GM18505 (cell line): Measurements from ENCODE around the gene SMARCA2.

ENCODE experiments used
- ATAC-seq: cut with Tn5 transposase; IDR thresholded peaks from one replicate; pipeline ENCODE4 v1.9.1; 2021; ENCODE audit not compliant: unreplicated experiment
- POLR2A ChIP-seq: IDR thresholded peaks from 4 replicates; pipeline ENCODE4 v1.6.1; 2011; ENCODE audit warnings: borderline replicate concordance; ENCODE audit not compliant: insufficient read depth, insufficient read length; ENCODE audit errors: extremely low read depth

Gene SMARCA2

DNA sequence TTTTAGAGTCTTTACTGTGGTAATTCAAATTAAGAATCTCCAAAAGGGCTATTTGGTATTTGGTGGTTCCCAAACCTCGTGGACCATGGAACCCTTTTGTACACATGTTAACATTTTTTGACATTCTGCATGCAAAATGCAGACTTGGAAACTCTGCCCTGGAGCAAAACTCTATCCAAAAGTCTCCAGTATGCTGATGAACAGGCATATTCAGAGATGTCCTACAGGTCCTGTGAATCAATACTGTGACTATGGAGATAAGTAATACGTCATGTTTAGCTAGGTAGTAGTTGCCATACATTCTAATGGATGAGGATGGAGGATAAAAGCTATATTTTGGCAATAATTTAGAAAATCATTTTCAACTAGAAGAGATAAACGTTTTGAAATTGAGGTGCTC lies 218.1 kb downstream of the SMARCA2 start:
- ATAC-seq, result no peak
- no peak for TF ChIP-seq POLR2A

DNA sequence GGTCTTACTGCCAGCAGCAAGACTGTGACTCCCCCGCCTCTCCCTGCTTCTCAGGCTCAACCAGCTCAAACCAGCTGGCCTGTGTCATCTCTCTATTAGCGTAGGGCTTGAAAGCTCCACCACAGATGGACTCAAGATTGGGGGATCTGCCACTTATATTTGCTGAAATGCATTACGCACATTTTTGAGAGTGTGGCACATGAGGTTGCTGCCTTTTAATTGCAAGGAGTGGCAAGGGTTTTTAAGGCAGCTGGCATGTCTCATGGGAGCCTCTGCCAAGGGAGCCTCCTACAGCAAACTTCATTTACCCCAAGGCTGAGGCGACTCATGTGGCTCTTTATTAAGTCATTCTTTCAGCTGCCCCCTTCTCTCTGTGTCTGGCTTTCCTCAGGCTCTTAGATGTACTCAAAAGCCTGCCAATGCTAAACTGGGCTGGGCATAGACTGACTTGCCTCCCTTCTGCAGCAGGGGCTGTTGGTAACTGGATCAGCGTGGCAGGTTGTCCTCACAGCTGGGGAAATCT lies 219.3 kb downstream of the SMARCA2 start:
- TF ChIP-seq POLR2A, result no peak
- no peak for ATAC-seq

DNA sequence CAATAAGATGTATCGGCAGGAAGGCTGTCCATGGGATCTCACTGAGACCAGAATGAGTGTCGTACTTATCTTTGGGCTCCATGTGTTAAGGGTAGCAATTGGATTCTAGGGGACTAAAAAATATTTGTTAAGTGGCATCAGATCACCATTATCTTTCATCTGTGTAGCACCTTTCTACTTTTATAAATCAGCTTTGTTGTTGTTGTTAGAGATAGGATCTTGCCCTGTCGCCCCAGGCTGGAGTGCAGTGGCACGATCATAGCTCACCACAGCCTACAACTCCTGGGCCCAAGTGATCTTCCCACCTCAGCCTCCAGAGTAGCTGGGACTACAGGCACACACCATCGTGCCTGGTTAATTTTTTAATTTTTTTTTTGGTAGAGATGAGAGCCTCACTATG lies 220.5 kb downstream of the SMARCA2 start:
- no peak for ATAC-seq
- TF ChIP-seq POLR2A, result no peak

DNA sequence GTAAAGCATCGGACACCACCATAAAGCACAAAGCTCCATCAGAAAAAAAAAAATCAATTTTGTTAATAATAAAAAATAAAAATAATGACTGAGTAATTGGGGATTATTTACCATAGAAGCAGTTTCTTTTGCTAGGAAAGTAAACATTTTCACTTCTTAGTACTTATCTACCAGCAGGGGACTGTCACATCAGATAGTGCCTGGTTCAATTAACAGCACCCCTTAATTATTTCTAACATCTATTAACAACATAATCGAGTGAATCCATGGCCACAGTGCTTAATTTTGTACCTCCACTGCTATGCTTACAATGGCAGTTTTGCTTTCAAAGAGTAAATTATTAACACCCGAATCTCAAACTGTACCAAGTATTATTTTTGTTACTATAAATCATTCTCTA lies 221.7 kb downstream of the SMARCA2 start:
- no peak for TF ChIP-seq POLR2A
- ATAC-seq, result no peak

DNA sequence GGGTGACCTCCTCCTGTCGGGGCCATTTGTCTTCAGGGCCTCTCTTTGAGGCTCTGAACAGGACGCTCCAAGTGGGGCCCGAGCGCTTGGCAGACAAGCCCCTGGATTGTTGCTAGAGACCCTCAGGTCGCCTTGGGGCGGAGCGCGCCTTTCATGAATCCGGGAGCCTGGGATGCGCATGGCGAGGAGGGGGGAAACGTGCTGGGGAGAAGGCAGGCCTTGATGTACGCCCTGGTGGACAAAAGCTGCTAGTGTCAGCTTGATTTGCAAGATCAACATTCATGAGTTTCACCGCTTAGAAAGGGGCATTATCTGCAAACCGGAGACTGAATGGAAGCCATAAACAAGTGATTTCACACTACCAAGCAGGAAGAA lies 226.3 kb downstream of the SMARCA2 start:
- no peak for TF ChIP-seq POLR2A
- ATAC-seq, result peak; percentile 10

DNA sequence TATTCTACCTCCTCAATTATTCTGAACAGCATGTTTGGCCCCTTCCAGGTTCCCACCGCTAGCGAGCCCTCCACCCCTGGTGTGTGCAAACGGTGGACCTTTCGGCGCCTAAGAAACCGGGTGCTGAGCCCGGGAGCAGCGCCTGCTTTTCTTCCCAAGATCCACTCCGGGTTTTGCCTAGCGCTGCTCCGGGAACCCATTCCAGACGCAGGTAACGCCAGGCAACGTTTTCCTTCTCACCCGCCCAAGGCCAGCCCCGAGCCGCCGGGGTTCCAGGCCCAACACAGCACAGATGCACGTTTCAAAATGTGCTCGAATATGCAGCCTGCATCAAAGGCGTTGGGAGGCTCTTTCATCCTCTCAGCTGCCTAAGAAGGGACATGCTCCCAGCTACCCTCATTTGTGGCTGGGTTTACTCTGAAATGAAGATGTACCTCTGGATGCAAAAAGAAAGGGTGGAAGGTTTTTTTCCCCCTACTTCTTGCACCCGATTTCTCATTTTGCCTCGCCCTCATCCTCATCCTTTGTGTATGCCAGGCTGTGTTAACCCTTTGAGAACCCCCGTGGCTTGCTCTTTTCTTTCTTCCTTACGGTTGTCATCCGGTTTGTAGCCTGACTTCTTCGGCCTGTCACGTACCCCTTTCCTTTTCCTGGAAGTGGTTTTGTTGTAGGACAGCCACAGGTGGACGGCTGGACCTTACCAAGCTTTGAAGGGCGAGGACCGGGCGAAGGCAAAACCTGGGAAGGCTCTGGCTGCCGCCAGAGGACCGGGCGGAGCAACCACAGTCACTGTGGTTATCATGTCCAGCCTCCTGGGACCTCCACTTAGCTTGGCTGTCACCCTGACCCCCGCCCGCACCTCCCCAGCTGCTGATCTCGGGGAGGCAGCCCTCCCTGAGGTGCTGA lies 226.9 kb downstream of the SMARCA2 start:
- TF ChIP-seq POLR2A, result no peak
- peak; percentile 86 for ATAC-seq

DNA sequence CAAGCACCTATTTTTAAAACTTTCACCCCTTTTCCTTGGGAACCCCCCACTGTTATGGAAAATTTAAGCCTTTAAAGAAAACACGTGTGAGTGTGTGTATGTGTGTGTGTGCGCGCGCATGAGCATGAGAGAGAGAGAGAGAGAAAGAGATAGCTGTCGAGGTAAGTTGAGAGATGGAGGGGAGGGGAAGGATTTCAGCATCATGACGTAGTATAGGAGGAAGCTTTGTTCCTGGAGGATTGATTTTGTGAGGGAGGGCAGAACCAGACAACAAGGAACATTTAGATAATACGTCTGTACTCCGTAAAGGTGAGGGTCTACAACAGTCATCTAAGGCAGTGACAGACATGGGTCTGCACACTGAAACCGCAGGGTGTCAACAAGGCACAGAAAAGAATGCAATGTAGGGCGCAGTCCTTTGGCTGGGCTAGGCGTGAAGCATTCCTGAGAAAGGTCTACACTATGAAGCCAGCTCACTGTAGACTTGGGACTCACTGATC lies 227.7 kb downstream of the SMARCA2 start:
- no peak for TF ChIP-seq POLR2A
- ATAC-seq, result no peak
